Measurements from ENCODE around the gene SPIN1.

Gene SPIN1

DNA sequence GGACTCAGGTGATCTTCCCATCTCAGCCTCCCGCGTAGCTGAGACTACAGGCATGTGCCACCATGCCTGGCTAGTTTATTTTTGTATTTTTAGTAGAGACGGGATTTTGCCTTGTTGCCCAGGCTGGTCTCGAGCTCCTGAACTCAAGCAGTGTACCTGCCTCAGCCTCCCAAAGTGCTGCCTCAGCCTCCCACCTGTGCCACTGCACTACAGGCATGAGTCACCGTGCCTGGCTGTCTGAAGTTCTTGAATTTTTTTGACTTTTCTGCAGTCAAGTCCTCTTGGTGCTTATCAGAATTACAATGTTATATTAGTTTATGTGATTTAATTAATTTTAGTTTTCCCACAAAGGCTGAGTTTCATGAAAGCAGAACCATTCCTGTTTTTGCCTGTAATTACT, 9.8 kb downstream of the SPIN1 start:
- DNase-seq (ENCODE audit: extremely low spot score), result no peak
- ChIA-PET CTCF (interaction anchor here (1.4 kb wide), 1 partner anchor 13 kb away, joined by 3 read pairs; no protein-coding TSS in a partner anchor), POLR2A (no interaction called here)
- no peak for TF ChIP-seq CTCF (IDR thresholded peaks at IDR 0.05; ENCODE audit: control extremely low read depth, extremely low read depth, low read depth, missing control alignments)

- ChIA-PET CTCF (no interaction called here), POLR2A (no interaction called here)
- TF ChIP-seq CTCF (IDR thresholded peaks at IDR 0.05; ENCODE audit: control extremely low read depth, extremely low read depth, low read depth, missing control alignments), result no peak
- no peak for DNase-seq (ENCODE audit: extremely low spot score)
Observed at GRCh38 chr9:88399966-88400365, 11.7 kb downstream of the SPIN1 start.

- ChIA-PET CTCF (interaction anchor here (2.2 kb wide), 1 partner anchor 9 kb away, joined by 7 read pairs; no protein-coding TSS in a partner anchor), POLR2A (no interaction called here)
- TF ChIP-seq CTCF (IDR thresholded peaks at IDR 0.05; ENCODE audit: control extremely low read depth, extremely low read depth, low read depth, missing control alignments), result no peak
- no peak for DNase-seq (ENCODE audit: extremely low spot score)
Observed at GRCh38 chr9:88403340-88403739, 15.1 kb downstream of the SPIN1 start.

DNA sequence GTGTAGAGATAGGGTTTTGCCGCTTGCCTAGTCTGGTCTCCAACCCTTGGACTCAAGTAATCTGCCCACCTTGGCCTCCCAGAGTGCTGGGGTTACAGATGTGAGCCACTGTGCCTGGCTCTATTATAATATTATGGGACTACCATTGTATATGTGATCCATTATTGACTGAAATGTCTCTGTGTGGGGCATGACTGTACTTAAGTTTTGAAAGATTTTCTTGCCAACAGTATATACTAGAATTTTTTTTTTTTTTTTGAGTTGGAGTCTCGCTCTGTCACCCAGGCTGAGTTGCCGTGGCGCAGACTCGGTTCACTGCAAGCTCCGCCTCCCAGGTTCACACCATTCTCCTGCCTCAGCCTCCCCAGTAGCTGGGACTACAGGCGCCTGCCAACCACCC, 17.8 kb downstream of the SPIN1 start:
- no peak for TF ChIP-seq CTCF (IDR thresholded peaks at IDR 0.05; ENCODE audit: control extremely low read depth, extremely low read depth, low read depth, missing control alignments)
- CTCF ChIA-PET, result interaction anchor here (2.0 kb wide), 1 partner anchor 9 kb away, joined by 5 read pairs; no protein-coding TSS in a partner anchor
- POLR2A ChIA-PET, result no interaction called here
- no peak for DNase-seq (ENCODE audit: extremely low spot score)

GRCh38 chr9:88411471-88411870, 23.2 kb downstream of the SPIN1 start:
- ChIA-PET POLR2A (no interaction called here), CTCF (interaction anchor here (1.0 to 1.5 kb wide), 3 partner anchors 18 to 35 kb away, joined by 3 to 4 read pairs (median 3); no protein-coding TSS in a partner anchor)

DNA sequence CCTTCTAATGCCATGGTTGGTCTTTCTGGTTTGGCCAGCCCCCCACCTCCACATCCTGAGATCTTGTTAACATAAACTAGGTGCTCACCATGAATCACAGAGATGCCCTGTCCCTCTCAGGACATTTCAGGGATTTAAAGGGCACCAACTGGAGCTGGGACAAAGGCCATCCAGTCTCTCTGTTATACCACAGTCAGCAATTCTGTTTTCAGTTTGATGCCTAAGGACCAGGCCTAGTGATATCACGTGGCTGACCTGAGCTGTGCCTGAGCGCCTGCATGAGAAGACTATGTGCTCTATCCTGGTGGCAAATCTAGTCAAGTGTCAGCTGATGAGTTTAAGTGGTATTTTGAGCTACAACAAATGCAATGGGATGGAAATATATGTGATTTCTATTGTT, 26.1 kb downstream of the SPIN1 start:
- POLR2A ChIA-PET, result no interaction called here
- no peak for DNase-seq (ENCODE audit: extremely low spot score)
- CTCF ChIA-PET, result interaction anchor here (1.1 to 1.8 kb wide), 2 partner anchors 11 to 42 kb away, joined by 3 to 5 read pairs; no protein-coding TSS in a partner anchor
- no peak for TF ChIP-seq CTCF (IDR thresholded peaks at IDR 0.05; ENCODE audit: control extremely low read depth, extremely low read depth, low read depth, missing control alignments)

More at GRCh38 chr9:88411471-88411870, 23.2 kb downstream of the SPIN1 start:
- TF ChIP-seq CTCF (IDR thresholded peaks at IDR 0.05; ENCODE audit: control extremely low read depth, extremely low read depth, low read depth, missing control alignments), result no peak
- DNase-seq (ENCODE audit: extremely low spot score), result no peak

- CTCF ChIA-PET, result no interaction called here
- no peak for TF ChIP-seq CTCF (IDR thresholded peaks at IDR 0.05; ENCODE audit: control extremely low read depth, extremely low read depth, low read depth, missing control alignments)
- no peak for DNase-seq (ENCODE audit: extremely low spot score)
- POLR2A ChIA-PET, result no interaction called here
Observed at GRCh38 chr9:88418025-88418424, 29.8 kb downstream of the SPIN1 start.
